NCI-H146 treated with DMSO at 0.1 percent for 48 hours (cell line): ENCODE results near the gene TAF11L6.
"Not testable (repeated sequence)": the region's sequence is repeated elsewhere in the genome, so short reads cannot be mapped to it uniquely, and the experiment has no call there.

ENCODE experiments used
- DNase-seq: peaks from one replicate; lab custom pipeline; 2025; ENCODE audit not compliant: unreplicated experiment; lab: John Stamatoyannopoulos, UW

TAF11L6 gene

GRCh38 chr5:17528369-17528768 is at the start of gene TAF11L6:
Gene TAF11L6 (plus strand): TSS chr5:17528669.
- DNase-seq: not testable (repeated sequence)

- DNase-seq: no peak
Observed at GRCh38 chr5:17481378-17481777, 47.1 kb upstream of the TAF11L6 start.

DNA sequence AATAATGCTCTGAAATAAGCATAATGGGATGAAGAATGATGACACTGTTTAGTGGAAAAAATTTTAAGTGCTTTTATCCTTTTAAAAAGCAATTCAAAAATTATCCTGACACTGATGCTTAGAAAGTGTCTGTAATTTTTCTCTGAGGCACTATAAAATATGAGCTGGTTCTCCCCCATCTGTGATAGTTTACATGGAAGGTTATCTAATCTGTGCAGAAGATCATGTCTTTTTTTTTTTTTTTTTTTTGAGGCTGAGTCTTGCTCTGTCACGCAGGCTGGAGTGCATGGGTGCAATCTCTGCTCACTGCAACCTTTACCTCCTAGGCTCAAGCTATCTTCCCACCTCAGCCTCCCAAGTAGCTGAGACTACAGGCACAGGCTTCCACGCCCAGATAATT is 45.7 kb upstream of the TAF11L6 start:
- no peak for DNase-seq

DNA sequence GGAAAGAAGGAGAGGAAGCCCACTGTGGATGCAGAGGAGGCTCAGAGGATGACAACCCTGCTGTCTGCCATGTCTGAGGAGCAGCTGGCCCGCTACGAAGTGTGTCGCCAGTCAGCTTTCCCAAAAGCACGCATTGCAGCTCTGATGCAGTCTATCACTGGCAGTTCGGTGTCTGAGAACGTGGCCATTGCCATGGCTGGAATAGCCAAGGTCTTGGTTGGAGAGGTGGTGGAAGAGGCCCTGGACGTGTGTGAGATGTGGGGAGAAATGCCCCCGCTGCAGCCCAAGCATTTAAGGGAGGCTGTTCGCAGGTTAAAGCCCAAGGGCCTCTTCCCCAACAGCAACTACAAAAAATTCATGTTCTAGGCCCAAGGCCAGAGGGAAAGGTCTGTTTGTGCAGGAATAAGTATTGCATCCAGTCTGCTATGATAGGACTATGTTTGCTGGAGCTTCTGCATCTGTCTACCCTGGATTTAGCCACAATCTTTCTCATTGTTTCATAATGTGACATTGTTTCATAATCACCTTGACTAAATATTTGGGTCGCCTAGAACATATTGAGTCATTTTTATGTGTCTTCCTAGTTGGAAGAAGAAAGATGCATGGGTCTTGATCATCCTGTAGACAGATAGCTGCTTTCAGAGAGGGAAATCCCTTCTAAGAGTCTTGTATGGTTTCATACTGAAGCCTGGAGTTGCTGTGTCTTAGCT is 41.9 kb upstream of the TAF11L6 start:
- not testable (repeated sequence) for DNase-seq

DNA sequence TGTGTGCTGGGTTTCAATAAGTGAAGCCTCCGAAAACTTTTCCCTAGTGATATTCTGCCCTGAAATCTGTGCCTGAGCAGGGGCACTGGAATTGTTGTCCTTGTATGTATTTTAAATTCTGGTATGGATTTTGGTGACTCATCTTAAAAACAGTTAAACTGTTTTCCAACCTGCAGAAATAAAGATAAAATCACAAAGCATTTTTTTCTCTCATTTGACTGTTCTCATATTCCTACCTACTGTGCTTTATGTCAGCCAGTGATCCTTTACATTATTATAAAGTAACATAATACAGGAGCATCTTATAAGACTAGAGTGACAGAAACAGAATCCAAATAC is 41.3 kb upstream of the TAF11L6 start:
- DNase-seq: no peak

DNA sequence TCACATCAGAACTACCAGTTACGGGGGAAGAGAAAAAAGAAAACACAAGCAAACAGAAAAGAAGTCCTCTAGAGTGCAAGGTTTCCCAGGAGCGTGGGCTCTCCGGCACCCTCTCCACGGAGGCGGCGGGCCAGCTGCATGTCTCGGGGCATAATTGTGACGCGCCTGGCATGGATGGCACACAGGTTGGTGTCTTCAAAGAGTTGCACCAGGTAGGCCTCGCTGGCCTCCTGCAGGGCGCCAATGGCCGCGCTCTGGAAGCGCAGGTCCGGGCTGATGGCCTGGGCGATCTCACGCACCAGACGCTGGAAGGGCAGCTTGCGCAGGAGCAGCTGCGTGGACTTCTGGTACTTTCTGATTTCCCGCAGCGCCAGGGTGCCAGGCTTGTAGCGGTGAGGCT is 37.2 kb upstream of the TAF11L6 start:
- DNase-seq: not testable (repeated sequence)

DNA sequence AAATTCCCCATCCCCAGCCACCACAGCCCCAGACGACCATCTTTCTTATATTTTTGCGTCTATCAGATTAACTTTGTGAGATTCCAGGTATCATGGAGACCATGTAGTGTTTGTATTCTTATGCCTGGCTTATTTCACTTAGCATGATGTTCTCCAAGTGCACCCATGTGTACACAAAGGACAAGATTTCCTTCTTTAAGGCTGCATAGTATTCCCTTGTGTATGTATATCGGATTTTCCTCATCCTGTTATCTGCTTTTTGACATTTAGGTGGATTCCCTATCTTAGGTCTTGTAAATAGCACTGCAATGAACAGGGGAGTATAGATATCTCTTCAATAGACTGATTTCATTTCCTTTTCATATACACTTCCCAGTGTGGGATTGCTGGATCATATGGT is 35.7 kb upstream of the TAF11L6 start:
- no peak for DNase-seq

DNA sequence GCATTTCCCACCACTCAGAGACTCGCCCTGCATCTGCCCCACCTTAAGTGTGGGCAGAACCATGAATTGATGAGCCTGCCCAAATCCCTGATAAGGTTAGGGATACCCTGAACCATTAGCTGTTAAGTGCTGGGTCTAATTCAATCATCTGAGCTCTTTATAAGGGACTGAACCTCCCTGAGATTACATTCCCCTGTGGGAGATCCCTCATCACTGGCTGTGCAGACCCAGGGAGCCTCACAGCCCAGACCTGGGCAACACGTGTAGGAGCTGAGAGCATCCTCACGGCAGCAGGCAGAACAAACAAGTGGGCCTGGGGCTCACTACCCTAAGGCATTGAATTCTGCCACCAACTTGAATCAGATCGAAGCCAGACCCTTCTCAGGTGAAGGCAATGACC is 31.0 kb upstream of the TAF11L6 start:
- no peak for DNase-seq

DNA sequence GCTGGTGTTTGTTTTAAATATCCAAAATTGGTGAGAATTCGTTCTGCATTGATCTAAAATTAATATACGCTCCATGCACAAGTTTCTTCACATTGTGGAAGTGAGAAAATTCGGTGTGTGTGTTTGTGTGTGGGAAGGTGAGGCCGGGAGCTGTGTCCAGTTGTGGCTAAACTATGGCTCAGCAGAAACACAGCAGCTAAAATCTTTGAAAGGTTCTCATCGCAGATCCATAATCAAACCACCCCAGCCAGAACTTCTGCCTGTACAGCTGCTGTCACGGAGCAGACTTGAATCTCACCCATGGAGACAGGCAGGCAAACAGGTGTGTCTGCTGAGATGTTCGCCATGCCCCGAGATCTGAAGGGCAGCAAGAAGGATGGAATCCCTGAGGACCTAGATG is 30.5 kb upstream of the TAF11L6 start, which contains the start of gene TAF11L2:
Gene TAF11L2 (plus strand): TSS at position 301 of the 400 bp plus-strand sequence.
- DNase-seq: not testable (repeated sequence)

DNA sequence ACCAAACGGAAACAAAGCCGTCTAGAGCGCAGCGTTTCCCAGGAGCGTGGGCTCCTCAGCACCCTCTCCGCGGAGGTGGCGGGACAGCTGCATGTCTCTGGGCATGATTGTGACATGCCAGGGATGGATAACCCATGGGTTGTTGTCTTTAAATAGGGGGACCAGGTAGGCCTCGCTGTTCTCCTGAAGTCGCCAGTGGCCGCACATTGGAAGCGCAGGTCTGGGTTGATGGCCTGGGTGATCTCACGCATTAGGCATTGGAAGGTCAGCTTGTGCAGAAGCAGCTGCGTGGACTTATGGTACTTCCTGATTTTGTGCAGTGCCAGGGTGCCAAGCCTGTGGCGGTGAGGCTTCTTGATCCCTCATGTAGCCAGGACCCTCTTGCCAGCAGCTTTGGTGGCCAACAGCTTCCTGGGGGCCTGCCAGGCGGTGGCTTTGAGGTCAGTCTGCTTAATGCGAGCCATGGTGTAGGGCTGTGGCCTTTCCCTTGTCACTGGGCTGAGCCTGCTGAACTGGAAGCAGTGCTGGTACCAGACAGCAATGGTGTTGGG is 16.6 kb upstream of the TAF11L6 start:
- no peak for DNase-seq

GRCh38 chr5:17517526-17517925 is 10.9 kb upstream of the TAF11L6 start:
- DNase-seq: not testable (repeated sequence)

DNA sequence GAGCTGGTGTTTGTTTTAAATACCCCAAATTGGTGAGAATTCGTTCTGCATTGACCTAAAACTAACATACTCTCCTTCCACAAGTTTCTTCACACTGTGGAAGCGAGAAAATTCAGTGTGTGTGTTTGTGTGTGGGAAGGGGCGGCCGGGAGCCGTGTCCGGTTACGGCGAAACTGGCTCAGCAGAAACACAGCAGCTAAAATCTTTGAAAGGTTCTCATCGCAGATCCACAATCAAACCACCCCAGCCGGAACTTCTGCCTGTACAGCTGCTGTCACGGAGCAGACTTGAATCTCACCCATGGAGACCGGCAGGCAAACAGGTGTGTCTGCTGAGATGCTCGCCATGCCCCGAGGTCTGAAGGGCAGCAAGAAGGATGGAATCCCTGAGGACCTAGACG is 10.4 kb upstream of the TAF11L6 start, which contains the start of gene TAF11L3:
Gene TAF11L3 (plus strand): TSS at position 301 of the 400 bp plus-strand sequence.
- DNase-seq: not testable (repeated sequence)

- not testable (repeated sequence) for DNase-seq
Observed at GRCh38 chr5:17519508-17519907, 9.0 kb upstream of the TAF11L6 start.

DNA sequence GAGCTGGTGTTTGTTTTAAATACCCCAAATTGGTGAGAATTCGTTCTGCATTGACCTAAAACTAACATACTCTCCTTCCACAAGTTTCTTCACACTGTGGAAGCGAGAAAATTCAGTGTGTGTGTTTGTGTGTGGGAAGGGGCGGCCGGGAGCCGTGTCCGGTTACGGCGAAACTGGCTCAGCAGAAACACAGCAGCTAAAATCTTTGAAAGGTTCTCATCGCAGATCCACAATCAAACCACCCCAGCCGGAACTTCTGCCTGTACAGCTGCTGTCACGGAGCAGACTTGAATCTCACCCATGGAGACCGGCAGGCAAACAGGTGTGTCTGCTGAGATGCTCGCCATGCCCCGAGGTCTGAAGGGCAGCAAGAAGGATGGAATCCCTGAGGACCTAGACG is 7.0 kb upstream of the TAF11L6 start, which contains the start of gene TAF11L4:
Gene TAF11L4 (plus strand): TSS at position 301 of the 400 bp plus-strand sequence.
- DNase-seq: not testable (repeated sequence)

- not testable (repeated sequence) for DNase-seq
Observed at GRCh38 chr5:17524935-17525334, 3.5 kb upstream of the TAF11L6 start, which contains the start of gene TAF11L5. Gene TAF11L5 (plus strand): TSS chr5:17525235.

DNA sequence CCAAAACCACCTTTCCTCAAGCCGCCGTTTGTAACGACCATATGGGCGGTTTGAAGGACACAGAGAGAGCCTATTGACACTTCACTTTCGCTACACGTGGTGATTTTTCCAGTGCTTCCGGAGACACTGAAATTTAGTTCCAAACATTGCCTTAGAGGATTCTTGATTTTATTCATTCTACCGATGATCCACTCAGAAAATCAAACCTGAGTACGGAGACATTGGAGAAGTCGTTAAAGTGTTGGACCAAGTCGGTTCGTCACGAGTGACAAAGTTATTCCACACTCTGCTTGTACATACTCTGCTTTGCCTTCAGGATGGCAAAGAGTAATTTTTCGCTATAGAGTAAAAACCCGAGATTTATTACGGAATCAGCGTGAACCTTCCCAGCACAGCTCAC is 2.0 kb upstream of the TAF11L6 start:
- not testable (repeated sequence) for DNase-seq
